Body of pancreas (tissue), 4 donors: ENCODE measurements around the gene MAP1S. TPM values are rescaled to one million over a fixed set of nuclear protein-coding genes. Genes with fewer than 3 reads are reported as not detected.

Source experiments
- ATAC-seq: fragments of 150-250 bp; one replicate; pipeline ENCODE4 v1.9.1; 2016
- DNase-seq, 4 donors: peaks; one replicate each; pipeline ENCODE4 v3.0.0-alpha.2; 2019
- H3K27ac ChIP-seq, 4 donors: fragments of 200-600 bp; sonication (generic); 1 replicate in 3 of 4; 2 replicates in 1 of 4; pipeline versions ENCODE4 v1.5.1 to v1.6.1; 2016 to 2019; ENCODE audit warnings: mild to moderate bottlenecking in 1 of 4, mixed read lengths in 1 of 4, moderate library complexity in 1 of 4
- H3K27me3 ChIP-seq, 2 donors: fragments of 200-600 bp; sonication (generic); one replicate each; pipeline ENCODE4 v1.6.0; 2016; ENCODE audit warnings: mild to moderate bottlenecking in 1 of 2
- H3K36me3 ChIP-seq, 2 donors: fragments of 200-600 bp; sonication (generic); replicated peaks in 1 of 2; 2 replicates each; pipeline ENCODE4 v1.5.1; 2016; ENCODE audit warnings: low read depth in 2 of 2; ENCODE audit not compliant: insufficient read depth in 1 of 2
- H3K4me1 ChIP-seq: fragments of 200-600 bp; sonication (generic); one replicate; pipeline ENCODE4 v1.6.0; 2016
- H3K4me3 ChIP-seq, 2 donors: fragments of 200-600 bp; sonication (generic); 1 replicate in 1 of 2; 2 replicates in 1 of 2; pipeline ENCODE4 v1.5.1; 2016 to 2019
- H3K9me3 ChIP-seq, 3 donors: fragments of 200-600 bp; sonication (generic); 1 replicate in 2 of 3; 2 replicates in 1 of 3; pipeline ENCODE4 v1.5.1; 2016
- POLR2A ChIP-seq, 3 donors: fragments of 450-650 bp; IDR thresholded peaks; one replicate each; pipeline ENCODE4 v1.6.1; 2016; ENCODE audit warnings: antibody characterized with exemption in 3 of 3, mild to moderate bottlenecking in 2 of 3
- WGBS, 2 donors: methylation state at CpG; one replicate each; pipeline ENCODE4 v1.1.5; 2017; 5-methylcytosine and 5-hydroxymethylcytosine counted together
- intact Hi-C: fragments of 100-400 bp; cut with DNase I; formaldehyde crosslinking; loops from one replicate; pipeline ENCODE4 v1.15.1; 2023
- total RNA-seq, 2 donors: library from RNA; depleted of rRNA; stranded (reverse); fragments of >200 nt; gene quantifications; one replicate each; pipeline ENCODE4 v1.1.0, GENCODE V29; 2016
- TF ChIP-seq, protein P1 (sequence below), 7 experiments: fragments of 450-650 bp in 4 of 7; fragments of 200-600 bp in 3 of 7; sonication (generic) in 3 of 7; IDR thresholded peaks; one replicate each; pipeline ENCODE4 v1.5.1; 2016 to 2019; ENCODE audit warnings: antibody characterized with exemption in 7 of 7

Gene MAP1S
- total RNA-seq, 2 donors from 2014 or later: 37.1 to 53.4 TPM

- no peaks in the 10 kb centered on the region for H3K4me1 ChIP-seq
- no peak overlapping the region for H3K27ac ChIP-seq
- DNase-seq (peak in 1 of 4 donors; percentile 10), ATAC-seq (no peak)
- TF ChIP-seq POLR2A (IDR thresholded peaks at IDR 0.05): no peak
- TF ChIP-seq, protein P1, sequence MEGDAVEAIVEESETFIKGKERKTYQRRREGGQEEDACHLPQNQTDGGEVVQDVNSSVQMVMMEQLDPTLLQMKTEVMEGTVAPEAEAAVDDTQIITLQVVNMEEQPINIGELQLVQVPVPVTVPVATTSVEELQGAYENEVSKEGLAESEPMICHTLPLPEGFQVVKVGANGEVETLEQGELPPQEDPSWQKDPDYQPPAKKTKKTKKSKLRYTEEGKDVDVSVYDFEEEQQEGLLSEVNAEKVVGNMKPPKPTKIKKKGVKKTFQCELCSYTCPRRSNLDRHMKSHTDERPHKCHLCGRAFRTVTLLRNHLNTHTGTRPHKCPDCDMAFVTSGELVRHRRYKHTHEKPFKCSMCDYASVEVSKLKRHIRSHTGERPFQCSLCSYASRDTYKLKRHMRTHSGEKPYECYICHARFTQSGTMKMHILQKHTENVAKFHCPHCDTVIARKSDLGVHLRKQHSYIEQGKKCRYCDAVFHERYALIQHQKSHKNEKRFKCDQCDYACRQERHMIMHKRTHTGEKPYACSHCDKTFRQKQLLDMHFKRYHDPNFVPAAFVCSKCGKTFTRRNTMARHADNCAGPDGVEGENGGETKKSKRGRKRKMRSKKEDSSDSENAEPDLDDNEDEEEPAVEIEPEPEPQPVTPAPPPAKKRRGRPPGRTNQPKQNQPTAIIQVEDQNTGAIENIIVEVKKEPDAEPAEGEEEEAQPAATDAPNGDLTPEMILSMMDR (IDR thresholded peaks at IDR 0.05): no peak
- intact Hi-C loops: loop anchor here (10.0 kb wide), 1 partner anchor 138 kb away; the partner anchor contains the start of gene JAK3
- H3K4me3 ChIP-seq: no peak overlapping the region
- no peaks in the 10 kb centered on the region for H3K27me3 ChIP-seq
- WGBS, 2 donors: 22 to 23% methylated on average over 11 to 17 of the region's 17 CpGs
- no peaks in the 10 kb centered on the region for H3K9me3 ChIP-seq
- H3K36me3 ChIP-seq: no peaks in the 10 kb centered on the region
These were observed 12.5 kb upstream of the MAP1S start for GRCh38 chr19:17706750-17707181.

- WGBS, 2 donors: 31 to 41% methylated on average over 6 of the region's 6 CpGs
- TF ChIP-seq, protein P1 (IDR thresholded peaks at IDR 0.05): no peak
- TF ChIP-seq POLR2A (IDR thresholded peaks at IDR 0.05): no peak
- Histone ChIP-seq H3K4me1 (no peaks in the 10 kb centered on the region), H3K9me3 (no peaks in the 10 kb centered on the region), H3K27me3 (no peaks in the 10 kb centered on the region), H3K4me3 (no peak overlapping the region), H3K36me3 (no peaks in the 10 kb centered on the region), H3K27ac (no peak overlapping the region)
- DNase-seq (no peak), ATAC-seq (no peak)
- intact Hi-C loops: no loop called here
These were observed 7.4 kb upstream of the MAP1S start for GRCh38 chr19:17711851-17712250.

GRCh38 chr19:17716309-17716929, 2.9 kb upstream of the MAP1S start:
- Histone ChIP-seq H3K4me3 (no peak overlapping the region), H3K36me3 (no peaks in the 10 kb centered on the region), H3K27me3 (no peaks in the 10 kb centered on the region), H3K9me3 (no peaks in the 10 kb centered on the region), H3K27ac (no peak overlapping the region), H3K4me1 (peaks cover 27% of the 10 kb centered on the region)
- DNase-seq (no peak), ATAC-seq (no peak)
- 49 to 68% methylated on average over 3 to 4 of the region's 4 CpGs for WGBS, 2 donors
- no peak for TF ChIP-seq POLR2A (IDR thresholded peaks at IDR 0.05)
- TF ChIP-seq, protein P1 (IDR thresholded peaks at IDR 0.05): no peak
- intact Hi-C loops: no loop called here

- peaks cover 31% of the 10 kb centered on the region for H3K4me1 ChIP-seq
- no peaks in the 10 kb centered on the region for H3K9me3 ChIP-seq
- no peak overlapping the region for H3K27ac ChIP-seq
- no peak overlapping the region for H3K4me3 ChIP-seq
- WGBS, 2 donors: 78 to 93% methylated on average over 4 of the region's 4 CpGs
- TF ChIP-seq, protein P1 (IDR thresholded peaks at IDR 0.05): no peak
- no peak for TF ChIP-seq POLR2A (IDR thresholded peaks at IDR 0.05)
- no peaks in the 10 kb centered on the region for H3K36me3 ChIP-seq
- no peaks in the 10 kb centered on the region for H3K27me3 ChIP-seq
- no peak for ATAC-seq
- DNase-seq: no peak
- intact Hi-C loops: no loop called here
These were observed 732 bp upstream of the MAP1S start for GRCh38 chr19:17718550-17718946.
